Embryonic facial prominence (tissue), 1 donor: ENCODE measurements around the gene TNKS2.

ENCODE experiments used
- DNase-seq: peaks from one replicate; pipeline ENCODE4 v3.0.0-alpha.2; 2016; ENCODE audit errors: extremely low spot score

TNKS2 gene

GRCh38 chr10:91908337-91909116 is 110.3 kb downstream of the TNKS2 start:
- peak; percentile 52 for DNase-seq

- DNase-seq, result peak; percentile 72
These were observed 111.0 kb downstream of the TNKS2 start, which contains the start of gene FGFBP3 for GRCh38 chr10:91909117-91909677. Gene FGFBP3, minus strand, starts transcription at chr10:91909486. Its CDS starts 517 bp downstream, at chr10:91908969.

- DNase-seq, result no peak
These were observed 112.2 kb downstream of the TNKS2 start for GRCh38 chr10:91910467-91910866.
